K562 (cell line): ENCODE measurements around the gene COX6B1. TPM values are rescaled to one million over a fixed set of nuclear protein-coding genes. Genes with fewer than 3 reads are reported as not detected.

Experiments
- BHLHE40 ChIP-seq: IDR thresholded peaks from 2 replicates; pipeline ENCODE4 v1.6.1; 2011; ENCODE audit warnings: low read length, improper control_type of control experiment
- CBFB ChIP-seq: sonication (generic); formaldehyde crosslinking; IDR thresholded peaks from 2 replicates; pipeline ENCODE4 v1.4.0; 2020; ENCODE audit warnings: mild to moderate bottlenecking, missing genetic modification reagents
- CEBPB ChIP-seq: fragments of 450-650 bp; IDR thresholded peaks from 2 replicates; pipeline ENCODE4 v1.6.1; 2016; ENCODE audit warnings: missing genetic modification characterization, missing compliant biosample characterization
- CEBPG ChIP-seq, 3 experiments: fragments of 200-800 bp in 1 of 3; sonication (Bioruptor generic) in 1 of 3; sonication (generic) in 1 of 3; formaldehyde crosslinking in 1 of 3; IDR thresholded peaks in 2 of 3; conservative IDR thresholded peaks in 1 of 3; 2 replicates each; pipeline versions ENCODE4 v1.6.1 to v1.8.0; 2016 to 2022; ENCODE audit warnings: missing compliant biosample characterization in 2 of 3, missing genetic modification characterization in 2 of 3, mild to moderate bottlenecking in 1 of 3, missing genetic modification reagents in 1 of 3
- CSDE1 ChIP-seq, 2 experiments: fragments of 450-650 bp; IDR thresholded peaks; 2 replicates each; pipeline ENCODE4 v1.6.1; 2016; ENCODE audit warnings: mild to moderate bottlenecking in 1 of 2
- EP400 ChIP-seq: fragments of 450-650 bp; IDR thresholded peaks from 2 replicates; pipeline ENCODE4 v1.6.1; 2017; ENCODE audit warnings: antibody characterized with exemption, mild to moderate bottlenecking, moderate library complexity
- FOS ChIP-seq: IDR thresholded peaks from 3 replicates; pipeline ENCODE4 v1.6.1; 2011; ENCODE audit not compliant: insufficient read length; ENCODE audit errors: extremely low read depth
- HDAC1 ChIP-seq, 2 experiments: fragments of 450-650 bp; IDR thresholded peaks; 2 replicates each; pipeline ENCODE4 v1.6.1; 2016 to 2017; ENCODE audit warnings: inconsistent platforms in 1 of 2, mild to moderate bottlenecking in 1 of 2, moderate library complexity in 1 of 2
- KDM1A ChIP-seq, 2 experiments: fragments of 450-650 bp; IDR thresholded peaks; 2 replicates each; pipeline ENCODE4 v1.6.1; 2016; ENCODE audit warnings: mild to moderate bottlenecking in 2 of 2
- NFYB ChIP-seq: IDR thresholded peaks from 2 replicates; pipeline ENCODE4 v1.6.1; 2011; ENCODE audit warnings: mild to moderate bottlenecking, moderate library complexity; ENCODE audit not compliant: insufficient read length; ENCODE audit errors: extremely low read depth
- NR2C2 ChIP-seq, 2 experiments: fragments of 200-800 bp in 1 of 2; sonication (Bioruptor generic) in 1 of 2; sonication (generic) in 1 of 2; formaldehyde crosslinking in 1 of 2; IDR thresholded peaks; 2 replicates each; pipeline versions ENCODE4 v1.6.1 to v1.8.0; 2016 to 2022; ENCODE audit warnings: mild to moderate bottlenecking in 1 of 2, missing compliant biosample characterization in 1 of 2, missing genetic modification characterization in 1 of 2, missing genetic modification reagents in 1 of 2
- RAD51 ChIP-seq: fragments of 450-650 bp; IDR thresholded peaks from 2 replicates; pipeline ENCODE4 v1.7.1; 2016; ENCODE audit warnings: low read depth, mild to moderate bottlenecking, borderline replicate concordance
- RBM17 ChIP-seq: fragments of 200-400 bp; formaldehyde crosslinking; IDR thresholded peaks from 2 replicates; pipeline ENCODE4 v1.6.1; 2017; ENCODE audit warnings: low read depth, mild to moderate bottlenecking, low read length, borderline replicate concordance
- REST ChIP-seq, 2 experiments: fragments of 450-650 bp; formaldehyde crosslinking in 1 of 2; IDR thresholded peaks; 2 replicates each; pipeline versions ENCODE4 v1.4.0 to v1.6.1; 2014 to 2020; ENCODE audit warnings: mild to moderate bottlenecking in 2 of 2, borderline replicate concordance in 1 of 2, low read depth in 1 of 2
- RNF2 ChIP-seq: sonication (generic); IDR thresholded peaks from 2 replicates; pipeline ENCODE4 v1.6.1; 2016
- ZNF592 ChIP-seq: fragments of 450-650 bp; IDR thresholded peaks from 2 replicates; pipeline ENCODE4 v1.6.1; 2017; ENCODE audit warnings: antibody characterized with exemption, mild to moderate bottlenecking
- polyA plus RNA-seq, 8 experiments: library from polyadenylated mRNA; depleted of rRNA in 4 of 8; stranded (reverse) in 5 of 8; unstranded in 3 of 8; fragments of >200 nt; fragmentation: Nextera tagmentation in 2 of 8; fragmentation: Illumina TruSeq in 1 of 8; extraction: Ambion mirVana in 2 of 8; extraction: Trizol in 1 of 8; gene quantifications; 2 replicates each; pipeline versions ENCODE4 v1.2.1 to v1.2.3, GENCODE V29; 2011 to 2014; ENCODE audit warnings: inconsistent platforms in 1 of 8, missing spikeins in 1 of 8
- total RNA-seq, 7 experiments: library from RNA; depleted of rRNA in 6 of 7; stranded (reverse); fragments of >200 nt in 6 of 7; fragmentation: Illumina TruSeq in 2 of 7; extraction: Trizol in 2 of 7; gene quantifications; 2 replicates each; pipeline versions ENCODE4 v1.2.1 to v1.2.3, GENCODE V29; 2011 to 2021; ENCODE audit warnings: low replicate concordance in 1 of 7

The COX6B1 gene
- total and polyA plus RNA-seq, 9 of the 15 experiments (the other 6 are each of a cell fraction or from before 2014, with no cell fraction given): 777 to 2,393 (median 1,219) TPM

- TF ChIP-seq ZNF592 (no peak), HDAC1 (IDR thresholded peaks at IDR 0.05) (peak in 1 of 2 experiments; percentile 91; a peak in 2 of 4 replicates), REST (IDR thresholded peaks at IDR 0.05; ENCODE audit: borderline replicate concordance) (peak; percentile 99), REST (CRISPR knock-in tag; IDR thresholded peaks at IDR 0.05; ENCODE audit: low read depth) (peak; percentile 93), NR2C2 (CRISPR knock-in tag; IDR thresholded peaks at IDR 0.05) (peak; percentile 65), NR2C2 (tag; IDR thresholded peaks at IDR 0.05) (no peak), NFYB (peak; percentile 89), CSDE1 (IDR thresholded peaks at IDR 0.05) (0 out of 4 replicates have a peak, but pooled peaks of 1 of the 2 experiments have one; percentile 28), FOS (peak; percentile 81), CBFB (0 out of 2 replicates have a peak, but pooled peaks have one; percentile 40), CEBPB (no peak), RNF2 (peak; percentile 83; the same call in 1 of the 2 replicates), EP400 (no peak), BHLHE40 (0 out of 2 replicates have a peak, but pooled peaks have one; percentile 18), RBM17 (no peak), KDM1A (IDR thresholded peaks at IDR 0.05) (peak; percentile 95 to 96), CEBPG (CRISPR knock-in tag; IDR thresholded peaks at IDR 0.05) (peak; percentile 16; the same call in 1 of the 2 replicates), CEBPG (tag; conservative IDR thresholded peaks at IDR 0.05 in 1 of 2, IDR thresholded peaks at IDR 0.05 in 1 of 2) (no peak), RAD51 (peak; percentile 49; the same call in 1 of the 2 replicates)
Observed at GRCh38 chr19:35704218-35704617, 56.1 kb downstream of the COX6B1 start, which contains the start of gene ZBTB32 (continued).
